ENCODE measurements around the gene CD163L1.

- no peak for TF ChIP-seq POLR2A (IDR thresholded peaks at IDR 0.05)
- TF ChIP-seq, protein P1, sequence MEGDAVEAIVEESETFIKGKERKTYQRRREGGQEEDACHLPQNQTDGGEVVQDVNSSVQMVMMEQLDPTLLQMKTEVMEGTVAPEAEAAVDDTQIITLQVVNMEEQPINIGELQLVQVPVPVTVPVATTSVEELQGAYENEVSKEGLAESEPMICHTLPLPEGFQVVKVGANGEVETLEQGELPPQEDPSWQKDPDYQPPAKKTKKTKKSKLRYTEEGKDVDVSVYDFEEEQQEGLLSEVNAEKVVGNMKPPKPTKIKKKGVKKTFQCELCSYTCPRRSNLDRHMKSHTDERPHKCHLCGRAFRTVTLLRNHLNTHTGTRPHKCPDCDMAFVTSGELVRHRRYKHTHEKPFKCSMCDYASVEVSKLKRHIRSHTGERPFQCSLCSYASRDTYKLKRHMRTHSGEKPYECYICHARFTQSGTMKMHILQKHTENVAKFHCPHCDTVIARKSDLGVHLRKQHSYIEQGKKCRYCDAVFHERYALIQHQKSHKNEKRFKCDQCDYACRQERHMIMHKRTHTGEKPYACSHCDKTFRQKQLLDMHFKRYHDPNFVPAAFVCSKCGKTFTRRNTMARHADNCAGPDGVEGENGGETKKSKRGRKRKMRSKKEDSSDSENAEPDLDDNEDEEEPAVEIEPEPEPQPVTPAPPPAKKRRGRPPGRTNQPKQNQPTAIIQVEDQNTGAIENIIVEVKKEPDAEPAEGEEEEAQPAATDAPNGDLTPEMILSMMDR (IDR thresholded peaks at IDR 0.05), result no peak
Measured at GRCh38 chr12:7486512-7486911, 42.6 kb upstream of the CD163L1 start.

All from lower leg skin (tissue), 3 donors.